GM12878 (cell line): ENCODE measurements around the gene RNF130.
"Not testable (repeated sequence)": the region's sequence is repeated elsewhere in the genome, so short reads cannot be mapped to it uniquely, and the experiment has no call there.

Experiments used
- JUNB ChIP-seq: IDR thresholded peaks from 2 replicates; pipeline ENCODE4 v1.6.1; 2016; ENCODE audit warnings: antibody characterized with exemption, mild to moderate bottlenecking
- POLR2A ChIP-seq: IDR thresholded peaks from 2 replicates; pipeline ENCODE4 v1.6.1; 2011; ENCODE audit warnings: low read depth, mild to moderate bottlenecking, low read length
- TF ChIP-seq, protein P1 (sequence below), 3 experiments: IDR thresholded peaks in 2 of 3; conservative IDR thresholded peaks in 1 of 3; 2 replicates each; pipeline ENCODE4 v1.5.1; 2011; ENCODE audit warnings: low read depth in 3 of 3, low read length in 3 of 3, mild to moderate bottlenecking in 3 of 3, control low read depth in 2 of 3, moderate library complexity in 2 of 3, inconsistent platforms in 1 of 3, mixed read lengths in 1 of 3; ENCODE audit not compliant: control insufficient read depth in 2 of 3, insufficient read depth in 1 of 3; ENCODE audit errors: extremely low read depth in 1 of 3

DNA sequence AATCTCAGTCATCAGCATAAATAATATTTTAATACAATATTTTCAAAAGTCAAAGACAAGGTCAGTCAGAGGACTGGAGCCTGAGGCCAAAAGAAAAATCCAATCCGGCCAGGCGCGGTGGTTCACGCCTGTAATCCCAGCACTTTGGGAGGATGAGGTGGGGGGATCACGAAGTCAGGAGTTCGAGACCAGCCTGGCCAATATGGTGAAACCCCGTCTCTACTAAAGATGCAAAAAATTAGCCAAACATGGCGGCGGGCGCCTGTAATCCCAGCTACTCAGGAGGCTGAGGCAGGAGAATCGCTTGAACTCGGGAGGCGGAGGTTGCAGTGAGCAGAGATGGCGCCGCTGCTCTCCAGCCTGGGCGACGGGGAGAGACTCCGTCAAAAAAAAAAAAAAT is 18.1 kb upstream of the RNF130 start:
- TF ChIP-seq, protein P1, sequence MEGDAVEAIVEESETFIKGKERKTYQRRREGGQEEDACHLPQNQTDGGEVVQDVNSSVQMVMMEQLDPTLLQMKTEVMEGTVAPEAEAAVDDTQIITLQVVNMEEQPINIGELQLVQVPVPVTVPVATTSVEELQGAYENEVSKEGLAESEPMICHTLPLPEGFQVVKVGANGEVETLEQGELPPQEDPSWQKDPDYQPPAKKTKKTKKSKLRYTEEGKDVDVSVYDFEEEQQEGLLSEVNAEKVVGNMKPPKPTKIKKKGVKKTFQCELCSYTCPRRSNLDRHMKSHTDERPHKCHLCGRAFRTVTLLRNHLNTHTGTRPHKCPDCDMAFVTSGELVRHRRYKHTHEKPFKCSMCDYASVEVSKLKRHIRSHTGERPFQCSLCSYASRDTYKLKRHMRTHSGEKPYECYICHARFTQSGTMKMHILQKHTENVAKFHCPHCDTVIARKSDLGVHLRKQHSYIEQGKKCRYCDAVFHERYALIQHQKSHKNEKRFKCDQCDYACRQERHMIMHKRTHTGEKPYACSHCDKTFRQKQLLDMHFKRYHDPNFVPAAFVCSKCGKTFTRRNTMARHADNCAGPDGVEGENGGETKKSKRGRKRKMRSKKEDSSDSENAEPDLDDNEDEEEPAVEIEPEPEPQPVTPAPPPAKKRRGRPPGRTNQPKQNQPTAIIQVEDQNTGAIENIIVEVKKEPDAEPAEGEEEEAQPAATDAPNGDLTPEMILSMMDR (IDR thresholded peaks at IDR 0.05 in 2 of 3, conservative IDR thresholded peaks at IDR 0.05 in 1 of 3; ENCODE audit: control insufficient read depth in 2 of 3, extremely low read depth in 1 of 3, insufficient read depth in 1 of 3, low read depth in 3 of 3, low read length in 3 of 3) = not testable (repeated sequence)
- not testable (repeated sequence) for TF ChIP-seq JUNB, POLR2A
